Measurements from ENCODE around the gene PRPH. TPM values are rescaled to one million over a fixed set of nuclear protein-coding genes. Genes with fewer than 3 reads are reported as not detected.

Gene PRPH
- total RNA-seq, 1 donor from 2014 or later = 17.2 TPM

DNA sequence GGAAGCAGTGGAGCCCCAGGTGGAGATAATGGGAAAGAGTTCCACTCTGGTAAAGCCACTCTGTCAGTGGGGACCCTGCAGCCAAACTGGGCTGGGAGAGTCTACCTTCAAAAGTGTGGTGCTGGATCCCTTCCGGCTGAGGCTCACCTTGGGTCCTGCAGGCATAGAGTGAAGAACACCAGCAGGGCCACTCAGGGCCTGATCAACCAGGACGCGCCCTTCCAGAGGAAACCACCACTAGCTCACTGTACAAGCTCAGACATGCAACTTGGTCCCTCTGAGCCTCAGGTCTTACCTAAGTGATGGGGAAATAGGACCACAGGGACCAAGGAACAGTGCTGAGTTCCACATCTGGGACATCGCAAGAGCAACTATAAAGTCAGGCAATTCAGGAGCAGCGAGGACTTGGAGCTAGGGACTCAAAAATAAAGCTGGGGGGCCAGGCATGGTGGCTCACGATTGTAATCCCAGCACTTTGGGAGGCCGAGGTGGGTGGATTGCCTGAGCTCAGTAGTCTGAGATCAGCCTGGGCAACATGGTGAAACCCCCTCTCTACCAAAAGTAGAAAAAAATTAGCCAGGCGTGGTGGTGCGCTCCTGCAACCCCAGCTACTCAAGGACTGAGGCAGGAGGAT, 5.9 kb upstream of the PRPH start:
- Histone ChIP-seq H3K27ac (no peak overlapping the region), H3K27me3 (no peaks in the 10 kb centered on the region), H3K36me3 (no peaks in the 10 kb centered on the region), H3K4me3 (no peak overlapping the region), H3K9me3 (no peaks in the 10 kb centered on the region), H3K4me1 (peaks cover 17% of the 10 kb centered on the region)
- intact Hi-C loops (cut with DNase I) = loop anchor here (5.0 kb wide), 1 partner anchor 53 kb away; no protein-coding TSS in a partner anchor
- no peak for DNase-seq (ENCODE audit: extremely low spot score in 2 of 2)
- TF ChIP-seq, protein P1, sequence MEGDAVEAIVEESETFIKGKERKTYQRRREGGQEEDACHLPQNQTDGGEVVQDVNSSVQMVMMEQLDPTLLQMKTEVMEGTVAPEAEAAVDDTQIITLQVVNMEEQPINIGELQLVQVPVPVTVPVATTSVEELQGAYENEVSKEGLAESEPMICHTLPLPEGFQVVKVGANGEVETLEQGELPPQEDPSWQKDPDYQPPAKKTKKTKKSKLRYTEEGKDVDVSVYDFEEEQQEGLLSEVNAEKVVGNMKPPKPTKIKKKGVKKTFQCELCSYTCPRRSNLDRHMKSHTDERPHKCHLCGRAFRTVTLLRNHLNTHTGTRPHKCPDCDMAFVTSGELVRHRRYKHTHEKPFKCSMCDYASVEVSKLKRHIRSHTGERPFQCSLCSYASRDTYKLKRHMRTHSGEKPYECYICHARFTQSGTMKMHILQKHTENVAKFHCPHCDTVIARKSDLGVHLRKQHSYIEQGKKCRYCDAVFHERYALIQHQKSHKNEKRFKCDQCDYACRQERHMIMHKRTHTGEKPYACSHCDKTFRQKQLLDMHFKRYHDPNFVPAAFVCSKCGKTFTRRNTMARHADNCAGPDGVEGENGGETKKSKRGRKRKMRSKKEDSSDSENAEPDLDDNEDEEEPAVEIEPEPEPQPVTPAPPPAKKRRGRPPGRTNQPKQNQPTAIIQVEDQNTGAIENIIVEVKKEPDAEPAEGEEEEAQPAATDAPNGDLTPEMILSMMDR (IDR thresholded peaks at IDR 0.05) = no peak
- TF ChIP-seq POLR2A (IDR thresholded peaks at IDR 0.05) (no peak), POLR2AphosphoS5 (IDR thresholded peaks at IDR 0.05; ENCODE audit: insufficient read depth in 1 of 2, low read depth in 1 of 2) (no peak)

DNA sequence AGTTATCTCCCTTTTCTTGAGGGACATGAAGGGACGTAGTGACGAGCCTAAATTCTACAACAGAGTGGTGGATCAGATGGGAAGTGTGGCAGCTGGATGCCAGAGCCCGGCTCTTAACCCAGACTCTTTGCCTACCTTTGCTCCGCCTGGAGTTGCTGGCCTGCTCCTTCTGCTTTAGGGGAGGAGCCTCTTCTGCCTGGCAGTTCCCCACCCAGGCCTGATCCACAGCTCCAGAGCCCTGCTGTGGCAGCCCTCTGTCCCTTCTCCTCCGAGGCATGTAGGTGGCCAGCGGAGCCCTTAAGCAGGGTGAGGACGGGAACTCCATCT, 2.3 kb upstream of the PRPH start:
- intact Hi-C loops (cut with DNase I) = no loop called here
- TF ChIP-seq, protein P1 (IDR thresholded peaks at IDR 0.05) = no peak
- TF ChIP-seq POLR2A (IDR thresholded peaks at IDR 0.05) (no peak), POLR2AphosphoS5 (IDR thresholded peaks at IDR 0.05; ENCODE audit: insufficient read depth in 1 of 2, low read depth in 1 of 2) (no peak)
- Histone ChIP-seq H3K4me3 (peak overlapping the region in 1 of 2 donors; percentile 27), H3K36me3 (no peaks in the 10 kb centered on the region), H3K9me3 (no peaks in the 10 kb centered on the region), H3K27me3 (peaks cover 6% of the 10 kb centered on the region), H3K4me1 (peaks cover 44% of the 10 kb centered on the region), H3K27ac (peak overlapping the region; percentile 37)
- DNase-seq (ENCODE audit: extremely low spot score in 2 of 2) = no peak

GRCh38 chr12:49293056-49293956, 1.6 kb upstream of the PRPH start:
- H3K27me3 ChIP-seq = peaks cover 12% of the 10 kb centered on the region
- intact Hi-C loops (cut with DNase I) = no loop called here
- no peaks in the 10 kb centered on the region for H3K9me3 ChIP-seq
- peak overlapping the region in 1 of 2 donors; percentile 27 for H3K4me3 ChIP-seq
- peak overlapping the region; percentile 37 for H3K27ac ChIP-seq
- DNase-seq (ENCODE audit: extremely low spot score in 2 of 2) = no peak
- peaks cover 45% of the 10 kb centered on the region for H3K4me1 ChIP-seq
- TF ChIP-seq POLR2A (IDR thresholded peaks at IDR 0.05) = no peak
- TF ChIP-seq POLR2AphosphoS5 (IDR thresholded peaks at IDR 0.05; ENCODE audit: insufficient read depth in 1 of 2, low read depth in 1 of 2) = peak in 1 of 2 donors; percentile 26
- no peaks in the 10 kb centered on the region for H3K36me3 ChIP-seq

DNA sequence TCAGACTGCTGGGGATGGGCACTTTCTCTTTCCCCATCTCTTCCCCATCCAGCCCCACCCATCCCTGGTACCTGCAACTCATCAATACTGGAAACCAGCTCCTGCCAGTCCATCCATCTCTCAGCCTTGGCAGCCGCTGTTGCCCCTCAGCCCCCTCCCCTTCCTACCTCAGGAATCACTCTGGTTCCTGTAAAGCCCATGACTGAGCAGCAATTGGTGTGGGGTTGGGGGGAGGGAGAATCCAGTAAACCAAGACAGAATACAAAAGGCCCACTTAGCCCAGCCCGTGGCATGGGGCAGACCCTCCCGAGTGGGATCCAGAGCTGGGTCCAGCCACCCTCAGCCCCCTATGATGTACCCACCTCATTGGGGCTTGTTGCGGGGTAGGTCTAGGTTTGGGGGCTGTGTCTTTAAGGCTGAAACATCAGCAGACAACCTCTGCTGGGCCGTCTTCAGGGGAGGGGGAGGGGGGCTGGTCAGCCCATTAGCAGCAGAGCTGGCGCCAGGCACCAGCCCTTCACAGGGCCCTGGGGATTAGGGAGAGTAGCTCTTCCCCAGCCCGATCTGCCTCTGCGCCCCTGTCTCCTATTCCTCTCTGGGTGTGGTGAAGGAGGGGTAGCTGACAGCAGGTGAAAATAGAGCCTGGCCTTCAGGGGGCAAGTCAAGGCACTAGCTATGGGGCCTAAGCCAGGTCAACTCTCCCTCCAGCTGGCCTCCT, 702 bp upstream of the PRPH start:
- intact Hi-C loops (cut with DNase I) = no loop called here
- no peak for DNase-seq (ENCODE audit: extremely low spot score in 2 of 2)
- no peak overlapping the region for H3K27ac ChIP-seq
- TF ChIP-seq, protein P1 (IDR thresholded peaks at IDR 0.05) = no peak
- TF ChIP-seq POLR2A (IDR thresholded peaks at IDR 0.05) = no peak
- TF ChIP-seq POLR2AphosphoS5 (IDR thresholded peaks at IDR 0.05; ENCODE audit: insufficient read depth in 1 of 2, low read depth in 1 of 2) = no peak
- no peaks in the 10 kb centered on the region for H3K36me3 ChIP-seq
- no peaks in the 10 kb centered on the region for H3K9me3 ChIP-seq
- H3K4me1 ChIP-seq = peaks cover 45% of the 10 kb centered on the region
- peaks cover 13% of the 10 kb centered on the region for H3K27me3 ChIP-seq
- H3K4me3 ChIP-seq = no peak overlapping the region

DNA sequence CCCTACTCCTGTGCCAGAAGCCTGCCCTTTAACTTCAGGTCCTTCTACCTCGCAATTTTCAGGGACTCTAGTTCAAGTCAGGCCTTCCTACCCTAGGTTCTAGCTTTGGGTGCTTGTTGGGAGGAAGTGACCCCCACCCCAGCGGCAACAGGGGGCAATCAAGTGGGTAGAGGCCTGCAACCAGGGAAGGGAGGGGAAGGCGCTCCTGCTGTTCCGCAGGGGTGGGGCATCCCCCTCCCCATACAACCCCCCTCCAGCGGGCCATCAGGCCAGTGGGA, 204 bp upstream of the PRPH start:
- H3K9me3 ChIP-seq = no peaks in the 10 kb centered on the region
- no peaks in the 10 kb centered on the region for H3K36me3 ChIP-seq
- peak overlapping the region in 1 of 2 donors; percentile 17 for H3K4me3 ChIP-seq
- H3K4me1 ChIP-seq = peaks cover 45% of the 10 kb centered on the region
- TF ChIP-seq POLR2A (IDR thresholded peaks at IDR 0.05) = no peak
- no peak for TF ChIP-seq POLR2AphosphoS5 (IDR thresholded peaks at IDR 0.05; ENCODE audit: insufficient read depth in 1 of 2, low read depth in 1 of 2)
- TF ChIP-seq, protein P1 (IDR thresholded peaks at IDR 0.05) = no peak
- DNase-seq (ENCODE audit: extremely low spot score in 2 of 2) = no peak
- peaks cover 13% of the 10 kb centered on the region for H3K27me3 ChIP-seq
- intact Hi-C loops (cut with DNase I) = no loop called here
- H3K27ac ChIP-seq = no peak overlapping the region

Measured in vagina (tissue), 2 donors.